Activated naive CD4-positive, alpha-beta T cell treated with anti-CD3 and anti-CD28 coated beads, Interleukin-2, amount 50 U/mL, for 72 hours (primary cell): ENCODE results near the gene COPS9. TPM values are rescaled to one million over a fixed set of nuclear protein-coding genes. Genes with fewer than 3 reads are reported as not detected.

Source experiments
- ATAC-seq, 2 donors: fragments of 150-1000 bp; cut with Tn5 transposase; 2 replicates each; pipeline ENCODE4 v1.10.0; 2021; ENCODE audit warnings: mild to moderate bottlenecking in 2 of 2, moderate library complexity in 2 of 2
- DNase-seq, 2 donors: peaks; one replicate each; pipeline ENCODE4 v3.0.0; 2021 to 2022; ENCODE audit warnings: low spot score in 2 of 2
- H3K27ac Mint-ChIP-seq, 2 donors: one replicate each; pipeline ENCODE4 v1.8.0; 2022; ENCODE audit warnings: mild to moderate bottlenecking in 2 of 2, mixed read lengths in 2 of 2
- H3K36me3 Mint-ChIP-seq, 2 donors: one replicate each; pipeline ENCODE4 v1.8.0; 2022; ENCODE audit warnings: mixed read lengths in 2 of 2
- H3K9me3 Mint-ChIP-seq, 2 donors: one replicate each; pipeline ENCODE4 v1.8.0; 2022; ENCODE audit warnings: mixed read lengths in 2 of 2
- total RNA-seq, 2 donors: library from RNA; stranded (reverse); gene quantifications; one replicate each; pipeline ENCODE4 v1.2.3, GENCODE V29; 2022

Gene COPS9
- total RNA-seq, 2 donors from 2014 or later = 92.9 to 97.6 TPM

- DNase-seq (peak; percentile 74 to 88), ATAC-seq (peak; percentile 88 to 91)
- Mint-ChIP-seq H3K27ac (no peak overlapping the region), H3K9me3 (peaks cover 0 to 10% of the 10 kb centered on the region in 2 donors), H3K36me3 (no peaks in the 10 kb centered on the region)
Measured at GRCh38 chr2:240143801-240144648, 7.9 kb upstream of the COPS9 start.

GRCh38 chr2:240143276-240143675, 7.2 kb upstream of the COPS9 start:
- DNase-seq = no peak
- ATAC-seq = peak in 1 of 2 donors; percentile 9
- H3K36me3 Mint-ChIP-seq = no peaks in the 10 kb centered on the region
- no peak overlapping the region for H3K27ac Mint-ChIP-seq
- H3K9me3 Mint-ChIP-seq = peaks cover 0 to 10% of the 10 kb centered on the region in 2 donors

- Mint-ChIP-seq H3K9me3 (peaks cover 0 to 10% of the 10 kb centered on the region in 2 donors), H3K36me3 (no peaks in the 10 kb centered on the region), H3K27ac (no peak overlapping the region)
- DNase-seq (no peak), ATAC-seq (no peak)
Measured at GRCh38 chr2:240142859-240143258, 6.8 kb upstream of the COPS9 start.

- DNase-seq = no peak
- H3K36me3 Mint-ChIP-seq = no peaks in the 10 kb centered on the region
- ATAC-seq = no peak
- no peak overlapping the region for H3K27ac Mint-ChIP-seq
- peaks cover 0 to 6% of the 10 kb centered on the region in 2 donors for H3K9me3 Mint-ChIP-seq
Measured at GRCh38 chr2:240142256-240142775, 6.2 kb upstream of the COPS9 start.

- H3K36me3 Mint-ChIP-seq = no peaks in the 10 kb centered on the region
- no peak for ATAC-seq
- H3K9me3 Mint-ChIP-seq = no peaks in the 10 kb centered on the region
- DNase-seq = no peak
- no peak overlapping the region for H3K27ac Mint-ChIP-seq
Measured at GRCh38 chr2:240141736-240142135, 5.6 kb upstream of the COPS9 start.

GRCh38 chr2:240140920-240141319, 4.8 kb upstream of the COPS9 start:
- H3K27ac Mint-ChIP-seq = no peak overlapping the region
- H3K36me3 Mint-ChIP-seq = peaks cover 0 to 4% of the 10 kb centered on the region in 2 donors
- H3K9me3 Mint-ChIP-seq = no peaks in the 10 kb centered on the region
- no peak for ATAC-seq
- DNase-seq = peak in 1 of 2 donors; percentile 44

GRCh38 chr2:240140511-240140910, 4.4 kb upstream of the COPS9 start, which contains the start of gene OTOS:
TSS of gene OTOS (minus strand) at chr2:240140658. CDS start at chr2:240140326, 332 bp downstream.
- no peak for ATAC-seq

GRCh38 chr2:240139666-240140393, 3.7 kb upstream of the COPS9 start:
- DNase-seq (peak in 1 of 2 donors; percentile 39), ATAC-seq (no peak)
- no peak overlapping the region for H3K27ac Mint-ChIP-seq
- H3K36me3 Mint-ChIP-seq = peaks cover 7 to 14% of the 10 kb centered on the region in 2 donors
- H3K9me3 Mint-ChIP-seq = no peaks in the 10 kb centered on the region

More at GRCh38 chr2:240140511-240140910, 4.4 kb upstream of the COPS9 start, which contains the start of gene OTOS:
- peaks cover 2 to 7% of the 10 kb centered on the region in 2 donors for H3K36me3 Mint-ChIP-seq
- H3K27ac Mint-ChIP-seq = no peak within 1 kb of the TSS
- no peaks in the 10 kb centered on the region for H3K9me3 Mint-ChIP-seq
- peak in 1 of 2 donors; percentile 16 for DNase-seq

- Mint-ChIP-seq H3K9me3 (no peaks in the 10 kb centered on the region), H3K36me3 (peaks cover 7 to 14% of the 10 kb centered on the region in 2 donors), H3K27ac (peak overlapping the region in 1 of 2 donors; percentile 67)
- DNase-seq = peak in 1 of 2 donors; percentile 34
- no peak for ATAC-seq
Measured at GRCh38 chr2:240139011-240139441, 2.9 kb upstream of the COPS9 start.

GRCh38 chr2:240138254-240138984, 2.3 kb upstream of the COPS9 start:
- Mint-ChIP-seq H3K36me3 (peaks cover 7 to 14% of the 10 kb centered on the region in 2 donors), H3K9me3 (no peaks in the 10 kb centered on the region), H3K27ac (no peak overlapping the region)
- peak in 1 of 2 donors; percentile 54 for DNase-seq
- ATAC-seq = no peak

GRCh38 chr2:240137596-240138253, 1.6 kb upstream of the COPS9 start:
- Mint-ChIP-seq H3K27ac (no peak overlapping the region), H3K9me3 (no peaks in the 10 kb centered on the region), H3K36me3 (peaks cover 7 to 21% of the 10 kb centered on the region in 2 donors)
- DNase-seq (peak in 1 of 2 donors; percentile 40), ATAC-seq (no peak)

- H3K36me3 Mint-ChIP-seq = peaks cover 7 to 25% of the 10 kb centered on the region in 2 donors
- peak; percentile 18 to 50 for ATAC-seq
- DNase-seq = no peak
- H3K9me3 Mint-ChIP-seq = no peaks in the 10 kb centered on the region
- peak overlapping the region; percentile 11 to 88 for H3K27ac Mint-ChIP-seq
Measured at GRCh38 chr2:240136671-240137292, 677 bp upstream of the COPS9 start.

GRCh38 chr2:240135706-240136012, 446 bp downstream of the COPS9 start:
- ATAC-seq = peak in 1 of 2 donors; percentile 34
- Mint-ChIP-seq H3K27ac (peak overlapping the region; percentile 88 to 98), H3K9me3 (no peaks in the 10 kb centered on the region), H3K36me3 (peaks cover 7 to 26% of the 10 kb centered on the region in 2 donors)
- DNase-seq = no peak

- DNase-seq = peak in 1 of 2 donors; percentile 52
- Mint-ChIP-seq H3K27ac (peak overlapping the region; percentile 88 to 98), H3K9me3 (no peaks in the 10 kb centered on the region), H3K36me3 (peaks cover 7 to 32% of the 10 kb centered on the region in 2 donors)
- no peak for ATAC-seq
Measured at GRCh38 chr2:240134956-240135520, 1.1 kb downstream of the COPS9 start.

GRCh38 chr2:240134466-240134865, 1.6 kb downstream of the COPS9 start:
- no peaks in the 10 kb centered on the region for H3K9me3 Mint-ChIP-seq
- ATAC-seq (no peak), DNase-seq (peak in 1 of 2 donors; percentile 37)
- peaks cover 7 to 38% of the 10 kb centered on the region in 2 donors for H3K36me3 Mint-ChIP-seq
- peak overlapping the region; percentile 88 to 98 for H3K27ac Mint-ChIP-seq
